SK-N-SH treated with all-trans-retinoic acid at 6 μM for 48 hours (cell line): ENCODE data around the gene TOM1L1.

Experiments
- ARNTL ChIP-seq: fragments of 450-650 bp; formaldehyde crosslinking; IDR thresholded peaks from 2 replicates; pipeline ENCODE4 v1.5.0; 2020; ENCODE audit warnings: low read depth, mild to moderate bottlenecking, moderate library complexity, borderline replicate concordance
- ESRRG ChIP-seq: fragments of 250-450 bp; sonication (Bioruptor Pico); IDR thresholded peaks from 2 replicates; pipeline ENCODE4 v1.6.1; 2021; ENCODE audit warnings: mild to moderate bottlenecking
- PPARA ChIP-seq: fragments of 250-450 bp; sonication (Bioruptor Pico); IDR thresholded peaks from 2 replicates; pipeline ENCODE4 v1.5.0; 2020; ENCODE audit warnings: mild to moderate bottlenecking, borderline replicate concordance
- RARB ChIP-seq: fragments of 250-450 bp; sonication (Bioruptor Pico); IDR thresholded peaks from 2 replicates; pipeline ENCODE4 v1.8.0; 2021; ENCODE audit warnings: mild to moderate bottlenecking, moderate library complexity
- SNAI2 ChIP-seq: fragments of 250-450 bp; sonication (Bioruptor Pico); IDR thresholded peaks from 2 replicates; pipeline ENCODE4 v1.5.0; 2020; ENCODE audit warnings: mild to moderate bottlenecking, moderate library complexity
- TOX ChIP-seq: fragments of 250-450 bp; sonication (Bioruptor Pico); IDR thresholded peaks from 2 replicates; pipeline ENCODE4 v1.8.0; 2021; ENCODE audit warnings: mild to moderate bottlenecking, moderate library complexity, borderline replicate concordance
- TSHZ2 ChIP-seq: fragments of 250-450 bp; sonication (Bioruptor Pico); IDR thresholded peaks from 2 replicates; pipeline ENCODE4 v1.5.0; 2020; ENCODE audit warnings: mild to moderate bottlenecking, moderate library complexity
- ZNF565 ChIP-seq: fragments of 450-650 bp; formaldehyde crosslinking; conservative IDR thresholded peaks from 2 replicates; pipeline ENCODE4 v1.5.0; 2020; ENCODE audit warnings: low read depth, mild to moderate bottlenecking, moderate library complexity
- ZNF8 ChIP-seq: fragments of 450-650 bp; formaldehyde crosslinking; IDR thresholded peaks from 2 replicates; pipeline ENCODE4 v1.5.0; 2020; ENCODE audit warnings: mild to moderate bottlenecking, moderate library complexity

- TF ChIP-seq RARB (CRISPR knock-in tag), result no peak
- TF ChIP-seq ARNTL (CRISPR knock-in tag), result no peak
- no peak for TF ChIP-seq ZNF565 (CRISPR knock-in tag)
- TF ChIP-seq SNAI2 (CRISPR knock-in tag), result no peak
- no peak for TF ChIP-seq TOX (CRISPR knock-in tag)
- no peak for TF ChIP-seq PPARA
- TF ChIP-seq TSHZ2 (CRISPR knock-in tag), result no peak
- TF ChIP-seq ESRRG (CRISPR knock-in tag), result no peak
- TF ChIP-seq ZNF8 (CRISPR knock-in tag), result no peak
Observed at GRCh38 chr17:54916721-54917120, 16.1 kb downstream of the TOM1L1 start.
